GM21717 (cell line): Measurements from ENCODE around the gene AGT.

ENCODE experiments used
- ATAC-seq: cut with Tn5 transposase; IDR thresholded peaks from one replicate; pipeline ENCODE4 v1.9.1; 2021; ENCODE audit warnings: mild to moderate bottlenecking, moderate library complexity; ENCODE audit not compliant: unreplicated experiment

AGT gene

DNA sequence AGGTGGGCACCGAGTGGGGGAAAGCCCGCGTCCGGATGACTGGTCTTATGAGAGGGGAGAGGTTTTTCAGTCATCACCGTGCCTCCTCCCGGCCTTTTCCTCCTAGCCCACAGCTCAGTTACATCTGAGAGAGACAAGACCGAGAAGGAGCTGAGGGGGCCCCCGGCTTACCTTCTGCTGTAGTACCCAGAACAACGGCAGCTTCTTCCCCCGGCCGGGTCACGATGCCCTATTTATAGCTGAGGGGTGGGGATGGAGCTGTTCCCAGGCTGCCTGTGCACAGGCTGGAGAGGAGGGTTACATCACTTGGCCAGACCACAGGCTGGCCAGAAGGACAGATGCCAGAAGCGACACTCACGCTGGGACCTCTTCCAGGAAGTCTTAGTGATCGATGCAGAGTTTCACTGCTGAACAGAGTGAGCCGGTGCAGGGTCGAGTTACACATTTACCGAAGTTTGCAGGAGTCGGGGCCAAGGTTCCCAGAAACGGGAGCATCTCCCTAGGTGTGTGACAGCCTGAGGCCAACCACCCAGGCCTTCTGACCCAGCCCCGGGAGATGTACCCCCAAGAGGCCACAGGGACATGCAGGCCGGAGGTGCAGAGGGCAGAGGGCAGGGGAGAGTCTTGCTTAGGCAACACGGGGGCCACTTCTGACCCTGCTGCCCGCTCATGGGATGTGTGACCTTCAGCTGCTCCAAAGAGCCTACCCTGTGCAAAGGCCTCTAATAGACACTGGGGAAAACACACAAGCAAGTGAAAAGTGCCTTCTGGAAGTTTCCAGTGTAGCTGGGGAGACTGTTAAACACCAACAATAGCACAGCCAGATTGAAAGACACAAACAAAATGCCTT, at the start of gene AGT:
AGT (minus strand) TSS at position 208 of the 850 bp plus-strand sequence. CDS start 3,299 bp downstream, outside the sequence.
- no peak for ATAC-seq

DNA sequence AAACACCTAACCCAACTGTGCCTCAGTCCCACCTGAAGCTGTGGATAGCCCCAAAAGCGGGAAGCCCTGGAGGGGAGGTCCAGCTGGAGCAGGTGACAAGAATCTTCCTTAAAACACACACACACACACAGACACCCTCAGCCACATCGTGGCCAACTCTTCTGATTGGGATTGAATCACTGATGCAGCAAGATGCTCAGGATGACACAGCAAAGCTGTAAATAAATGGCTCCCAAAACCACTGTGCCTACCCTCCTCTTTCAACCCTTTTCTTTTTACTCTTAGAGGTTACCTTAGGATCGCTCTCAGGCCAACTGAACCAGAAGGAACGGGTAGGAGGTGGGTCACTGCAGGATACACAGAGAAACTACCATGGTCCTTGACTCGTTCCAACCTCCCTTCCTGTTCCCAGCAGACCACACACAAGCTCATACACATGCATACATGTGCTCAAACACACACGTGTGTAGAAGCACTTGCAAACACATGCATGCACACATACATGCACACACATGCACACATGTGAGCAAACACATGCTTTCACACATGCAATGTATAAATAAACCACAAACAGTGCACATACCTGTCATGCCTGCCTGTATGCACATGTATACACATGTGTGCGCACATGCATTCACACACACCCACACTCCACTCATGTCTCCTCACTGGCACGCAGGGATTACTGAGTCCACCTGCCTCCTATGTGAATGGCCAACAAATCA, 47.7 kb upstream of the AGT start:
- ATAC-seq = no peak

GRCh38 chr1:230760360-230760827, 46.5 kb upstream of the AGT start:
- ATAC-seq = no peak

- no peak for ATAC-seq
Observed at GRCh38 chr1:230759369-230760065, 45.6 kb upstream of the AGT start.

DNA sequence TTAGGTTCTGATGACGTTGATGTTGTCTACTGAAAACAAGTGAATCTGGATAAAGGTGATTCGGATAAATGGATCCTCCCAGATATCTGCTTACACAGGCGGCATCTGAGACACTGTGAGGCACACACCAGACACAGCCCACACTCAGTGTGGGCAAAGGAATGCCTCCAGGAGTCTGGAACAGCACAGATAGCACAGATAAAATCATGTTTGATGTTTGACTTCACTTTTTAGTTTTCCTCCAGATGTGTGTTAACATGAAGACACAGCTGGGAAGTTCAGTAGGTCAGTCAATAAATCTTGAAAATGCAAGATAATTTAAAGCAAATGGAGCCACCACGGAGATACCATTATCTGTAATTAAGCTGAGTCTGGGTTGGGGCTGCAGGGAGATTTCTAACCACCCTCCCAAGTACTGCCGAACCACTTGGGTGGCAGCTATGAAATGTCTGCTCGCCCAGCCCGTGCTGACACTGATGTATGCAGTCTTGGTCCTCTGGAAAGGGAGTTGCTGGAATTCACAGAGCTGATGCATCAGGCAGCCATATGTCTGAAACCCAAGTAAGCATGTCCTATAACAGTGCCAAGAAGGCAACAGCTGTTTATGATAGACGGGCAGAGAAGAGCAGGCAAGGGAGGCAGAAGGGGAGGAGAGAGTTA, 44.9 kb upstream of the AGT start:
- no peak for ATAC-seq

- no peak for ATAC-seq
Observed at GRCh38 chr1:230757856-230758708, 44.2 kb upstream of the AGT start.

DNA sequence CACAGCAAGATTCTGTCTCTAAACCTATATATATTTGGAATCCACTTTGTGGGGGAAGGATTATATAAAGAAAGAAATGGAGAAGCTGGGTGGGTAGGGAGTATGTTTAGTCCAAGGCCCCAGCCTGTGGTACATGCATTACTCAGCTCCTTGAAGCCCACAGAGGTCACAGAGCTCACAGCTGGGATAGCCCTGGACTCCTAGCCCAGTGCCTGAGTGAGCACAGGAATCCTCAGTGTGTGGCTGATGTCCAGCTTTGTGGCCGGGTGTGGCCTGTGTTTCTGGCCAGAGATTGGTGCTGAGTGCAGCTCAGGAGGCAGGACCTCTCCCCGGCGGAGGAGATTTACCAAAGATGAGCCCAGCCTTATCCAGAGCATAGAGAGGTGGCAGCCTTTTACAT, 40.9 kb upstream of the AGT start:
- ATAC-seq = no peak

DNA sequence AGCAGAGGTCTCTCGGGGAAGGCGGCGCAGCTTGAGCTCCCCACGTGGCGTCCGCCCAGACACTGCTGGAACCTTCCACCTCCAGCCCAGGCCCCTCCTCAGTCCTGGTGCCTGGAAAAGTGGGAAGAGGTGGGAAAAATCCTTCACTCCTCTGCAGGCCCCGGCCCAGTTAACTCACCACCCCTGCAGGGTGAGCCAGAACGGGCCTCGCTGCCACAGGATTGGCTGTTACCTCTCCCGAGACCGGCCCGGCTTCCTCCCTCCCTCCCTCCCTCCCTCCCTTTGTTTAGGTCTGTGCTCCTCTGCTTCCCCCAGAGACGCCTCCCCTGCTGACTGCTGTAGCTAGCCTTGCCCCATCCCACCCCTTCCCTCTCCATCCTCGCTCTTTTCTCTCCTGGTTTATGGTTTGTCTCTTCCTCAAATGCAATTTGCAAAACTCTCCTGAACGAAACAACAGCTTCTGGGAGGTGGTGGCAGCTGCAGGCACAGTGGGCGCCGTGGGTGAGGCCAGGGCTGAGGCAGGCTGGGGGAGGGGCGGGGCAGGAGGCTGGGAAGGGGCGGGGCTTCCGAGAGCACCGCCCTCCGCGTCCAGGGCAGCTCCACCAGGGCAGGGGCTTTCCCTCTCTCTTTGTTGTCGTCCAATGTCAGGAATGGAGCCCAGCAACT, 39.8 kb upstream of the AGT start:
- no peak for ATAC-seq

DNA sequence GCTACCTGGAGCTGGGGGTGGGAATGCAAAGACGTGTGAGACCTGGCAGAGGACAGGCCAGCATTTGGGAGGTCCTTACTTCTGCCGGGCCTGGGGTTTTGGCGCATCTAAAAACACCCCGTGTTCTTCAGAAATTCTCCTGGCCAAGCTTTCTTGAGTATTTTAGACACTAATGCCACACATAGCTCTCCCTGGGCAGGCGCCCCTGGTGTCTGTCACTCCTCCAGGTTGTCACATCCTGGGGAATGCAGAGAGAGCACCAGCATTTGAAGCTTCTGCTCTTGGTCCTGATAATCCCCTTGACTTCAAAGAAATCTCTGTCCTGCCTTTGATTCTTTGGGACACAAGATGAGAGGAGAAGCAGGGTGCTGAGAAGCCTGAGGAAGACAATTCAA, 39.3 kb upstream of the AGT start:
- no peak for ATAC-seq

DNA sequence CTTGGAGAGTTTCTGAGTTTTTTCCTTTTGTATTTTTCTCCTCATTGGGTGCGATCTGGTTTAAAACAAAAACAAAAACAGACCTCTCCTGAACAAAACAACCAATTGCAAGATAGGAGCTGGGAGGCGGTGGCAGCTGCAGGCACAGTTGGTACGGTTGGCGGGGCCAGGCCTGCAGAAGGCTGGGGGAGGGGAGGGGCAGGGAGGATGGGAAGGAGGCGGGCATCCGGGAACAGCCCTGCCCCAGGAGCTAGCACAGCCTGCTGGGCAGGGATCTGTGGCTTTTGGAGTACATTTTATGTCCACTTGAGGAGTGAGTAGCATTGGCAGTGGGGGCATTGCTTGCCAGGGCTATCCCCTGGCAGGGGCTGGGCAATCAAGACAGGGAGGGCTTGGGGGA, 38.5 kb upstream of the AGT start:
- no peak for ATAC-seq

DNA sequence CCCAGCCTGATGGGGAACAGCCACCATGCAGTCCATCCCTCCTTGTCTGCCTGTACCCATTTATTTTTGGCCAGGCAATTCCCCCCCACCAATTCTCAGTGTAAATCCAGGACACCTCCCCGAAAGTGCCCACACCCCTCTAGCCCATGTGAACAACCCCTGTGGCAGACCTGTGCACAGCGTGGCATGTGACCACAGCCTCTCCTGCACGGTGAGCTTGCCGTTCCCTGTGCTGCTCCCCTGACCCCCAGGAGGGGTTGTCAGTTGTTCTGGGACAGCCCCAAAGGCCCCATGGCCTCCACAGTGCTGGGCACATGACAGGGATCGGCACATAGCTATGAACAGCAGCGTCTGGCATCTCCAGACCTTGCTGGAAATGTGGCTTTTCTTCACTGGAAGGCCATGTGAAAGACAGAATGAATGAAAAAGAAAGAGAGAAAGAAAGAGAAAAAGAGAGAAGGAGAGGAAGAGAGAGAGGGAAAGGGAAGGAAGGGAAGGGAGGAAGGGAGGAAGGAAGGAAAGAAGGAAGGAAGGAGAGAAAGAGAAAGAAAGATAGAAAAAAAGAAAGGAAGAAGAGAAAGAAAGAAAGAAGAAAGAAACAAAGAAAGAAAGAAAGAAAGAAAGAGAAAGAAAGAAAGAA, 37.2 kb upstream of the AGT start:
- no peak for ATAC-seq

- no peak for ATAC-seq
Observed at GRCh38 chr1:230750576-230750975, 36.7 kb upstream of the AGT start.

GRCh38 chr1:230749635-230750034, 35.7 kb upstream of the AGT start:
- ATAC-seq = no peak

- no peak for ATAC-seq
Observed at GRCh38 chr1:230749150-230749549, 35.2 kb upstream of the AGT start.

GRCh38 chr1:230747890-230748800, 34.2 kb upstream of the AGT start:
- no peak for ATAC-seq

DNA sequence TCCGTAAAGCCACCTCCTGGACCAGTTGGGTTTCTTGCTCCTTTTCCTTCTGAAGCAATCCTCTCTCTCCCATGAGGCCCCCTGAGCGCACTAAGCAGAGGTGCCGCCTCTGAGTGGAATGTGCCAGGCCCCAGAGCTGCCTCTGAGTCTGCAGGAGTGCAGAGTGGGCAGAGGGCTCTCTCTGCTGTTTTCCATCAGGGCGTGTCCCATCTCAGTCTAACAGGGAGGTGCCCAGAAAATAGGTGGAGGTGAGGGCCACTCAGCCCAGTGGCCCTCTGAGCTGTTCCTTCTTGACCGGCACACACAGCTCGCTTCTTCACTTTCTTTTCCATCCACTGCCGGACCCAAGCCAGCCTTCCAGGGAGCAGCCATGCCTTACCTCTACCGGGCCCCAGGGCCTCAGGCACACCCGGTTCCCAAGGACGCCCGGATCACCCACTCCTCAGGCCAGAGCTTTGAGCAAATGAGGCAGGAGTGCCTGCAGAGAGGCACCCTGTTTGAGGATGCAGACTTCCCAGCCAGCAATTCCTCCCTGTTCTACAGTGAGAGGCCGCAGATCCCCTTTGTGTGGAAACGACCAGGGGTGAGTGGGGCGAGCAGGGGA, 33.3 kb upstream of the AGT start, which contains the start of gene CAPN9:
CAPN9 (plus strand) TSS at position 262 of the 604 bp plus-strand sequence; CDS start at position 371, 109 bp downstream.
- ATAC-seq = no peak

DNA sequence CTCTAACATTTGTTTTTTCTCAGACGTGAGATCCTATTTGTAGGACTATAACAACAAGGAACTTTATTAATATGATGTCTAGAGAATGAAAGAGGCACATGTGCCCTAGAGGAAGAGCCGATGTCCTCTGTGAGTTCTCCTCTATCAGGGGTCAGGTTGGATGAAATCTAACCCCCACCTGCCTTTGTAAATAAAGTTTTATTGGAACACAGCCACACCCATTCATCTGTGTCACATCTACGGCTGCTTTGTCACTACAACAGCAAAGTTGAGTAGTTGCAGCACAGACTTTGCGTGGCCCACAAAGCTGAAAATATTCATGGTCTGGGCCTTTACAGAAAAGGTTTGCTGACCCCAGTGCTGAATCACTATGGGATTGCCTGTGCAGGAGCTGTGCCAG, 32.7 kb upstream of the AGT start:
- no peak for ATAC-seq
